ENCODE data around the gene PIH1D1. TPM values are rescaled to one million over a fixed set of nuclear protein-coding genes. Genes with fewer than 3 reads are reported as not detected.
"Not testable (repeated sequence)": the region's sequence is repeated elsewhere in the genome, so short reads cannot be mapped to it uniquely, and the experiment has no call there.

Gene PIH1D1
- total RNA-seq, 1 donor from 2014 or later: 110 TPM

GRCh38 chr19:49465371-49465770, 13.8 kb upstream of the PIH1D1 start:
- no peaks in the 10 kb centered on the region for H3K9me3 Mint-ChIP-seq
- no peak for TF ChIP-seq CTCF (conservative IDR thresholded peaks at IDR 0.05)
- DNase-seq (ENCODE audit: low read depth, low spot score): no peak
- peaks cover 5% of the 10 kb centered on the region for H3K4me1 Mint-ChIP-seq
- no peak overlapping the region for H3K27ac Mint-ChIP-seq (ENCODE audit: unreplicated experiment)
- peaks cover 5% of the 10 kb centered on the region for H3K36me3 Mint-ChIP-seq (ENCODE audit: low read depth)
- H3K27me3 Mint-ChIP-seq (ENCODE audit: low read depth): no peaks in the 10 kb centered on the region
- no peak overlapping the region for H3K4me3 Mint-ChIP-seq

- Mint-ChIP-seq H3K4me3 (no peak overlapping the region), H3K9me3 (no peaks in the 10 kb centered on the region), H3K4me1 (peaks cover 5% of the 10 kb centered on the region), H3K27ac (ENCODE audit: unreplicated experiment) (no peak overlapping the region), H3K27me3 (ENCODE audit: low read depth) (no peaks in the 10 kb centered on the region), H3K36me3 (ENCODE audit: low read depth) (peaks cover 5% of the 10 kb centered on the region)
- no peak for TF ChIP-seq CTCF (conservative IDR thresholded peaks at IDR 0.05)
- no peak for DNase-seq (ENCODE audit: low read depth, low spot score)
These were observed 12.5 kb upstream of the PIH1D1 start for GRCh38 chr19:49463960-49464740.

GRCh38 chr19:49462492-49462891, 10.9 kb upstream of the PIH1D1 start:
- no peaks in the 10 kb centered on the region for H3K4me1 Mint-ChIP-seq
- no peaks in the 10 kb centered on the region for H3K9me3 Mint-ChIP-seq
- DNase-seq (ENCODE audit: low read depth, low spot score): no peak
- no peak for TF ChIP-seq CTCF (conservative IDR thresholded peaks at IDR 0.05)
- H3K36me3 Mint-ChIP-seq (ENCODE audit: low read depth): no peaks in the 10 kb centered on the region
- H3K27ac Mint-ChIP-seq (ENCODE audit: unreplicated experiment): no peak overlapping the region
- H3K4me3 Mint-ChIP-seq: no peak overlapping the region
- no peaks in the 10 kb centered on the region for H3K27me3 Mint-ChIP-seq (ENCODE audit: low read depth)

GRCh38 chr19:49461656-49462055, 10.0 kb upstream of the PIH1D1 start:
- Mint-ChIP-seq H3K9me3 (no peaks in the 10 kb centered on the region), H3K27ac (ENCODE audit: unreplicated experiment) (no peak overlapping the region), H3K27me3 (ENCODE audit: low read depth) (no peaks in the 10 kb centered on the region), H3K4me3 (no peak overlapping the region), H3K4me1 (no peaks in the 10 kb centered on the region), H3K36me3 (ENCODE audit: low read depth) (no peaks in the 10 kb centered on the region)
- DNase-seq (ENCODE audit: low read depth, low spot score): no peak
- TF ChIP-seq CTCF (conservative IDR thresholded peaks at IDR 0.05): no peak

GRCh38 chr19:49461130-49461529, 9.5 kb upstream of the PIH1D1 start:
- DNase-seq (ENCODE audit: low read depth, low spot score); H3K9me3 Mint-ChIP-seq; H3K27me3 Mint-ChIP-seq (ENCODE audit: low read depth); H3K4me3 Mint-ChIP-seq; H3K27ac Mint-ChIP-seq (ENCODE audit: unreplicated experiment); H3K4me1 Mint-ChIP-seq; H3K36me3 Mint-ChIP-seq (ENCODE audit: low read depth): not testable (repeated sequence)

GRCh38 chr19:49459388-49459787, 7.8 kb upstream of the PIH1D1 start:
- DNase-seq (ENCODE audit: low read depth, low spot score): no peak
- Mint-ChIP-seq H3K36me3 (ENCODE audit: low read depth) (peaks cover 3% of the 10 kb centered on the region), H3K27ac (ENCODE audit: unreplicated experiment) (no peak overlapping the region), H3K9me3 (no peaks in the 10 kb centered on the region), H3K4me1 (peaks cover 5% of the 10 kb centered on the region), H3K27me3 (ENCODE audit: low read depth) (no peaks in the 10 kb centered on the region), H3K4me3 (no peak overlapping the region)
- TF ChIP-seq CTCF (conservative IDR thresholded peaks at IDR 0.05): no peak
